CD1c-positive myeloid dendritic cell (primary cell): Measurements from ENCODE around the gene REM2.

Experiments
- DNase-seq: peaks from one replicate; pipeline ENCODE4 v3.0.0-alpha.2; 2016; ENCODE audit errors: extremely low spot score

REM2 gene

DNA sequence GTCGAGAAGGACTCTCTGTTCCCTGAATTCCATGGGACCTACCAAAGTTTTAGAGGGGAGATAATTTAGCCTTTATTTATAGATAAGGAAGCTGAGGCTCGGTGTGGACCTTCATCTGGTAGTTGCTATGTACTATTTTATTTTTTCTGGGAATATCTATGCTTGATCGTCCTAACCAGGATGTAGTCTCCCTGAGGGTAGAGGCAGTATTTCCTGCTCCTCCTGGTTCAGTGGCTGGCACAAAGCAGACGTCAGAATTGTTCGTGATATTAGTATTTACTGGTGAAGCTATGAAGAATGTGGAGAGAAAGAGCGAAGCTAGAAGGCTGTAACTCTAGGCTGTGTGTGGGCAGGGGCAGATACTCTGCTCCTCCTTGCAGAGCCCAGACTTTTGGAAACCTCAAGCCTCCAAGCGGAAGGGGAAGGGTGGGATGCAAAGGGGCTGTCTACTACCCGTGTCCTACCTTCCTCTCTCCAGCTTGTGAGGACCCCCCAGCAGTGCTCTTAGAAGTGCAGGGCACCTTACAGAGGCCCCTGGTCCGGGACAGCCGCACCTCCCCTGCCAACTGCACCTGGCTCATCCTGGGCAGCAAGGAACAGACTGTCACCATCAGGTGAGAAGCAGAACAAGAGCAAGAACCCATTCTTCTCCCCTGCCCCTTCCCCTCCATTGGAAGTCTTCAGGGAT, 10.0 kb upstream of the REM2 start:
- no peak for DNase-seq

DNA sequence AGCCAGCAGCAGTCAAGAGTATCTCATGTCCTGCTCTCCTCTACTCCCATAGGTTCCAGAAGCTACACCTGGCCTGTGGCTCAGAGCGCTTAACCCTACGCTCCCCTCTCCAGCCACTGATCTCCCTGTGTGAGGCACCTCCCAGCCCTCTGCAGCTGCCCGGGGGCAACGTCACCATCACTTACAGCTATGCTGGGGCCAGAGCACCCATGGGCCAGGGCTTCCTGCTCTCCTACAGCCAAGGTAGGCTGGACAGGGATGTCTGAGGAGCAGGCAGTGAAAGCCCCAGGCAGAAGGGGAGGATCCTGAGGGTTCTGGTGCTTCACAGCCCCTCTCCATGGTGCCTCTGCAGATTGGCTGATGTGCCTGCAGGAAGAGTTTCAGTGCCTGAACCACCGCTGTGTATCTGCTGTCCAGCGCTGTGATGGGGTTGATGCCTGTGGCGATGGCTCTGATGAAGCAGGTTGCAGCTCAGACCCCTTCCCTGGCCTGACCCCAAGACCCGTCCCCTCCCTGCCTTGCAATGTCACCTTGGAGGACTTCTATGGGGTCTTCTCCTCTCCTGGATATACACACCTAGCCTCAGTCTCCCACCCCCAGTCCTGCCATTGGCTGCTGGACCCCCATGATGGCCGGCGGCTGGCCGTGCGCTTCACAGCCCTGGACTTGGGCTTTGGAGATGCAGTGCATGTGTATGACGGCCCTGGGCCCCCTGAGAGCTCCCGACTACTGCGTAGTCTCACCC, 7.8 kb upstream of the REM2 start:
- DNase-seq: no peak

DNA sequence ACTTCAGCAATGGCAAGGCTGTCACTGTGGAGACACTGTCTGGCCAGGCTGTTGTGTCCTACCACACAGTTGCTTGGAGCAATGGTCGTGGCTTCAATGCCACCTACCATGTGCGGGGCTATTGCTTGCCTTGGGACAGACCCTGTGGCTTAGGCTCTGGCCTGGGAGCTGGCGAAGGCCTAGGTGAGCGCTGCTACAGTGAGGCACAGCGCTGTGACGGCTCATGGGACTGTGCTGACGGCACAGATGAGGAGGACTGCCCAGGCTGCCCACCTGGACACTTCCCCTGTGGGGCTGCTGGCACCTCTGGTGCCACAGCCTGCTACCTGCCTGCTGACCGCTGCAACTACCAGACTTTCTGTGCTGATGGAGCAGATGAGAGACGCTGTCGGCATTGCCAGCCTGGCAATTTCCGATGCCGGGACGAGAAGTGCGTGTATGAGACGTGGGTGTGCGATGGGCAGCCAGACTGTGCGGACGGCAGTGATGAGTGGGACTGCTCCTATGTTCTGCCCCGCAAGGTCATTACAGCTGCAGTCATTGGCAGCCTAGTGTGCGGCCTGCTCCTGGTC, 7.2 kb upstream of the REM2 start:
- no peak for DNase-seq

DNA sequence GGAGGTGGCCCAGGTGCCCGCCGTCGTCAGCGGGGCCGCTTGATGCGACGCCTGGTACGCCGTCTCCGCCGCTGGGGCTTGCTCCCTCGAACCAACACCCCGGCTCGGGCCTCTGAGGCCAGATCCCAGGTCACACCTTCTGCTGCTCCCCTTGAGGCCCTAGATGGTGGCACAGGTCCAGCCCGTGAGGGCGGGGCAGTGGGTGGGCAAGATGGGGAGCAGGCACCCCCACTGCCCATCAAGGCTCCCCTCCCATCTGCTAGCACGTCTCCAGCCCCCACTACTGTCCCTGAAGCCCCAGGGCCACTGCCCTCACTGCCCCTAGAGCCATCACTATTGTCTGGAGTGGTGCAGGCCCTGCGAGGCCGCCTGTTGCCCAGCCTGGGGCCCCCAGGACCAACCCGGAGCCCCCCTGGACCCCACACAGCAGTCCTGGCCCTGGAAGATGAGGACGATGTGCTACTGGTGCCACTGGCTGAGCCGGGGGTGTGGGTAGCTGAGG, 6.0 kb upstream of the REM2 start:
- no peak for DNase-seq

DNA sequence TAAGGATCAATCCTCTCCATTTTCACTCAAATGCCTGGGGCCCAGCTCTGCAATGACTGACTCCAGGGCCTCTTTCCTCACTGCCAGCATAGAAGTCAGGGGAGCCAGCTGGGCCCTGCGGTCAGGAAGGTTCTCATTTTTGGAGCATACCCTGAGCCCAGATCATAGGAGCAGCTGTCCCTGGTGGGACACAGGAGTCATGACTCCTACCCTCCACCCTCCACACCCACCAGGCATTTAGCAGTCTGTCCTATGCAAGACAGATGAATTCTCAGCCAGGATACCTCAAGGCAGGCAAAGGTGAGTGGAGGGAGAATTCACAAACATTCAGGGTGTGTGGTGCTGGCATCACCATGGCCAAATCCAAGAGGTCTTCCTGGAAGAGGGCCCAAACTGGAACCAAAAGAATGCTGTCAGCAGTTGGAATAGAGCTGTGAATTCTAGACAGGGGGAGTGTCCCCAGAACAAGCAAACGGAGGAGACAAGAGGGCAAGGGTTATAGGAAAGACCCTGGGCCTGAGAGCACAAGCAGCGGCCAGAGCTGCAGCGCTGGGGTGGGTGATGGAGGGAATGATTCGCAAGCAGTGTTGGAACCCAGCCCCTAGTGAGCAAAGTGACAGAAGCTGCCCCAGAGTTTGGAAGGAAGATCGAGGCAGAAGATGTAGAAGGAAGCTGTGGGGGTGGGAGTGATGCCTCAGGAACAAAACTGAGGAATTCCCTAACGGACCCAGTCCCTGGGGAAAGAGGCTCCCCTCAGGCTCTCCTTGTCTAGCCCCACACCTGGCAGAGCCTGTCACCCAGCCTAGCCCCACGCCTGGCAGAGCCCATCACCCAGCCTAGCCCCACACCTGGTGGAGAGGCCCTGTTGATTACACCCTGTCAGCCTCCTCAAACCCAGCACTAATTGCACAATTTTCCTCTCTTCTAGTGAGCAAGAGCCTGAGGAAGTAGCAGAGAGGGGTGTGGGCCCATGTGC, 4.5 kb upstream of the REM2 start:
- DNase-seq: no peak

DNA sequence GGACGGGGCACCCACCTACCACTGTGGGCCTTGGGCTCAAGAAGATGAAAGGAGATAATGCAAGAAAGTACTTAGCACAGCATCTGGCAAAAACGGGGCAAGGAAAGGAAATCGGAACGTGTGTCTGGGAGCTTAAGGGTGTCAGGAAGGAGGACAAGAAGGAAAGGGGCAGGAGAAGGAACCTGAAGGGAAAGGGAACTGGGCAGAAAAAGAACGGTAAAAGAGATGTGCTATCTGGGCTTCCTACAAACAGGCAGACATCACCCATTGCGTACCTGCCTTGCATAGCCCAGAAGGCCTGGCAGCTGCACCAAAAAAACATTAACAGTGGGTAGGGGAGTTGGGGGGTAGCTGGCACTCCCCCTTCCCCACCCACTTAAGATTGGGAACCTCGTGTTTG, 958 bp upstream of the REM2 start:
- DNase-seq: no peak

DNA sequence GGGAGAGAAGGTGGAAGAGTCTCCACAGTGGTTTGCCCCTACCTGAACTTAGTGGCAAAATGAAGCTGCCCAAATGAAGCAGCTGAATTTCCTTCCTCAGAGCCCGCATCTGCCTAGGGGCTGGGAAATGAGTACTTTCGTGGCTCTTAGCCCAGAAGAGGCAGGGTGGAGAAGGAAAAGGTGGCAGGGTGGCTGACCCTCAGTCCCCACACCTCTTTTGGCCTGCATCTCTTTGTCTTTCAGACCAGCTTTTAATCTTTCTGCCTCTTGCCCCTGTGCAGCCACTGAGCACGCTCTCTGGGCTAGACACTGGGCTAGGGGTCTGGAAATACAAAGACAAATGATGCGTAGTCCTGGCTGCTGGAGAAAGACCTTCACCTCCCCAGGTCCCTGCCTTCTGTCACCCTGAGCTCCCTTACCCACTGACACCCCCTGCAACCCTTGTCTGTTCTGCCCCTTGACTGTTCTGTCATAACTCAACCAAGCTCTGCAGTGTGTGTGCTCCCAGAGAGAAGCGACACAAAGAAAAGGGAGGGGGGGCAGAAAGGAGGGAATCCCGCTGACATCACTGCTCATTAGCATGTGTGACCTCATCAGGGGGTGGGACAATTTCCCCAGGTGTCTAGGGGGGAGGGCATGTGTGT, 371 bp upstream of the REM2 start:
- DNase-seq: peak; percentile 38

DNA sequence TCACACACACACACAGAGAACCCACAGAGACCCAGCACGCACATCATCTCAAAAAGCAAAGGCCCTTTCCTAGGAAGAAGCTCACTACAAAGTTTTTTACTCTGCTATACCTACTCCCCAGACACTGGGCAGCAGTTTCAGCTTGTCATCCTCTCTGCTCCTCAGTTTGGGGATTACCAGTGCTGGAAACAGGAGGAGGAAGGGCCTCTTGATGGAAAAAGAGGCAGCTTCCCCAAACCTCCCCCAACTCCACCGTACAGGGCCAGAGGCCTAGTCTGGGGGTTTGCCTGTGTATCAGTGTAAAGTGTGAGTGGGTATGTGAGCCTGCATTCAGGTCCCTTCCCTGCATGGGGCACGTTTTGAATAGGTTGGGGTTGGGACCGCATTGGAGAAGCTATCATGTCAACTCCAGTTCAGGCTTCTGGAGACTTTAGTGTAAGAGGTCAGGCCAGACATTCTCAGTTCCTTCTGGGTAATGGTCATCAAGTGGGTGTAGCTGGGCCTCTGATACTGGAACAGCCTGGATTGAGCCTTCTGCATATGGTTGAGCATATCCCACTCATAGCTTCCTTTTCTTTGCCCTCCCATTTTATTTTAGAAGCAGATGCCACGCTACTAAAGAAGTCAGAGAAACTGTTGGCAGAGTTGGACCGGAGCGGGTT, 1.2 kb downstream of the REM2 start:
- peak; percentile 82 for DNase-seq

DNA sequence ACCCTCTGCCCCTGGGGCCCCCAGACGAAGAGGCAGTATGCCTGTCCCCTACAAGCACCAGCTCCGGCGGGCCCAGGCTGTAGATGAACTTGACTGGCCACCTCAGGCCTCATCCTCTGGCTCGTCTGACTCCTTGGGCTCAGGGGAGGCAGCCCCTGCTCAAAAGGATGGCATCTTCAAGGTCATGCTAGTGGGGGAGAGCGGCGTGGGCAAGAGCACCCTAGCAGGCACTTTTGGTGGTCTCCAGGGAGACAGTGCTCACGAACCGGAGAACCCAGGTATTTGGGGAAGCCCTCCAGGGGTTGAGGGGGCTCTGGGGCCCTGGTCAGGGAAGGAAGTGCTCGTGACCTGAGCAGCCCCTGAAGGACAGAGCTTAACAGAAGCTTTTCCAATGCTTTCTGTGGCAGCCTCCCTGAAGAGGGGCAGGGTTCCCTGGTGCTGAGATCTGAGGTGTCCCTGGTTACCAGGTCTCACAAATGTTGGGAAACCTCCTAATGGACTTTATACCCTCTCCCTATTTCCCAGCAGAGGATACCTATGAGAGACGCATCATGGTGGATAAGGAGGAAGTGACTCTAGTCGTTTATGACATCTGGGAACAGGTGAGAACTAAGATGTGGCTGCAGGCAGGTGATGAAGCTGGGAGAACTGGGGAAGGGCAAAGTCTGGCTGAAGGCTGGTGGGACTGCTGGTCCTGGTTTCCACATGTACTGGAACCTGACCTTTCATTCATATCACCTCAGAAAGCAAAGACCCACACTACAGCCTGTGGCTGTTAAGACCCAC, 1.9 kb downstream of the REM2 start:
- no peak for DNase-seq

DNA sequence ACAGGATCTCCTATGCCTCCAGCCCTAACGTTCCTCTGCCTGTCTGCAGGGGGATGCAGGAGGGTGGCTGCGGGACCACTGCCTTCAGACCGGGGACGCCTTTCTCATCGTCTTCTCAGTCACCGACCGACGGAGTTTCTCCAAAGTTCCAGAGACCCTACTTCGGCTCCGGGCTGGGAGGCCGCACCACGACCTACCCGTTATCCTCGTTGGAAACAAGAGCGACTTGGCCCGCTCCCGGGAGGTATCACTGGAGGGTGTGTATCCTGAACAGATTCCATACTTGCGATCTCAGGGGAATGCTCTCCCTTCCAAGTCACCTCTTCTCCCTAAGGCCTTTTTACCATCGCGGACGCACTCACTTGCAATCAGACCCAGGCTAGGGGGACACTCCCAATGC, 3.0 kb downstream of the REM2 start:
- DNase-seq: no peak

DNA sequence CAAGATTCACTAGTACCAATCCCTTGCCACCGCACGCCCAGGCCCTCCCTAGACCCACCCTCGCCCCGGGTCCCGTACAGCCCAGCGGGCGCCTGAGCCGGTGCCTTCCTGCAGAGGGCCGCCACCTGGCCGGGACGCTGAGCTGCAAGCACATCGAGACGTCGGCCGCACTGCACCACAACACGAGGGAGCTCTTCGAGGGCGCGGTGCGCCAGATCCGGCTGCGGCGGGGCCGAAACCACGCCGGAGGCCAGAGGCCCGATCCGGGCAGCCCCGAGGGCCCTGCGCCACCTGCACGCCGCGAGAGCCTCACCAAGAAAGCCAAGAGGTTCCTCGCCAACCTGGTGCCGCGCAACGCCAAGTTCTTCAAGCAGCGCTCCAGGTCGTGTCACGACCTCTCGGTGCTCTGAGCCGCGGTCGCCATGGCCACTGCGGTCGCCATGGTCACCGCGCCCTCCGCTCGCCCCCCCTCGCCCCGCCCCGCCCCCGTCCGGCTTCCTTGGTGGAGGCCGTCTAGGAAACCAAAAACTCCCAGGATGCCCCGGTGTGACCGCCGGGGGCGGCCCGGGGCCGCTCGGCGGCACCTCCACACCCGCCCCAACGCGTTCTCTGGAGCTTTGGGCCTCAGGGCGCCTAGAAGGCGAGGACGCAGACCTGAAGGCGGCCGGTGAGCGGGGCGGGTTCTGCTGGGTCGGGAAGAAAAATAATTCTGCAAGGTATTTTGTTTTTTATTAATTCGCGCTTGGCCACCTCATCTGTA, 3.7 kb downstream of the REM2 start:
- DNase-seq: peak; percentile 71

DNA sequence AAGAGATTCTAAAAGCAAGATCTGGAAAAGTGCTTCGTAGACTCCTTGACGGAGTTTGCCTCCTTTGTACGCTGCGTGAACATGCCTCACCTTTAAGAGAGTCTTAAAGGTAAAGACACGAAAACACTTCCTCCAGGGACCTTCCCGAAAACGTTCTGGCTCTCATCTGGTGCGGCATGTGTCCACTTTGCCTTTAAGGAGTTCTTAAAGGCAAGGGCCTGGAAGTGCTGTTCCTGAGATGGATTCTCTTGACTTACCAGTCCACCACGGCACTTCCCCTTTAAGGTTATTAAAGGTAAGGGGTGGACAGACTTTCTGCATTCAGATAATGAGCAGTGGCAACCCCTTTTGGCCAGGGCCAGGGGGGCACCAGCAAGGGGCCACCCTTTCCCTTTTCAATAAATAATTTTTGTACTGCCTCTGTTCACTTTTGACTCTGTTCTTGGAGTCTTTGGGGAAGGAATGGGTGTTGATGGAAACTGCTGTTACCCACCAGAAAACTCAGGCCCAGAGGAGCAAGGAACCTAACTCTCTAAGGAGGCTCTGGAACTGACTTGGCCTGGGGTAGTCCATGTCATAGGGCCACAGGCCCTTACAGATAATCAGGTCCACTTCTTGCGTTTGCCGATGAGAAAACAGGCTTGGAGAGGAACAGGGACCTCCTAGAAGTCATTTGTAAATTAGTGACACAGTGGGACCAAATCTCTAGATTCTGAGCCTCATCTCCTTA, 4.4 kb downstream of the REM2 start:
- peak; percentile 60 for DNase-seq

DNA sequence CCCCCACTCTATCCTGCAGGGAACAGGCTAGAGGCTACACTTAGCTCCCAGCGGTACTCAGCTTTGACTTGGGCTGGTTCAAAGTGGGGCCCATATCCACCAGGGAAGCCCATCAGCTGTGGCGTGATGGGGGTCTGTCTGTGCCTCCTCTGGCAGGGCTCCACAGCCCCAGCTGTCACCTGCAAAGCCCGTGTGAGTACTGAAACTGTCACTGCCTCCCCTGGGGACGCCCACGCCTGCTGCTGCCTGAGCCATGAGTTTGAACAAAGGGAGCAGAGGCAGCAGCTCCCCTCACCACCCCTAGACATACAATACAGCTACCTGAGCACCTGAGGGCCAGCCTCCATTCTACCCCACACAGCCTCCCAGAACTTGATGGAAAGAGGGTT, 5.0 kb downstream of the REM2 start:
- DNase-seq: no peak

DNA sequence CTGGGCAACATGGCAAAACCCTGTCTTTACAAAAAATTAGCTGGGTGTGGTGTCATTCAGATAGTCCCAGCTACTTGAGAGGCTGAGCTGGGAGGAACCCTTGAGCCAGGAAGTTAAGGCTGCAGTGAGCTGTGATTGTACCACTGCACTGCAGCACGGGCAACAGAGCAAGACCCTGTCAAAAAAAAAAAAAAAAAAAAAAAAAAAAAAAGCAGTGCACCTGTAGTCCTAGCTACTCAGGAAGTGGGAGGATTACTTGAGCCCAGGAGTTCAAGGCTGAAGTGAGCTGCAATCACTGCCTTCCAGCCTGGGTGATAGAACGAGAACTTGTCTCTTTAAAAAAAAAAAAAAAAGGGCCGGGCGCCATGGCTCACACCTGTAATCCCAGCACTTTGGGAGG, 5.6 kb downstream of the REM2 start:
- no peak for DNase-seq

DNA sequence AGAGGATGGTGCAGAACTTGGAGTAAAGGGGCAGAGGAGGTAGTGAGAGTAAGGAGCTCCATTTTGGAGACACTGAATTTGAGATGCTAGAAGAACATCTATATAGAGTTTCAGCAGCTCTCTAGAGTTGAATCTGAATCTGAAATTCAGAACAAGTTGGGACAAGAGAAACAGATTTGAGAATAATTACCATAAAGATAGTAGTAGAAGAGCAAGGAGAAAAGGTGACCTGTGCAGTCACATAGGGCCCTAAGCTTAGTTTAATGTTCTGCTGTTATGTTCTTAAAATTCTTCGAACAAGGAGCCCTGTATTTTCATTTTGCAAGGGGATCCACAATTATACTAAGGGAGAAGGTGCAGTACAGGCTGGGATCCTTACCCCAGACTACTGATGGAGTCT, 7.4 kb downstream of the REM2 start:
- DNase-seq: no peak

DNA sequence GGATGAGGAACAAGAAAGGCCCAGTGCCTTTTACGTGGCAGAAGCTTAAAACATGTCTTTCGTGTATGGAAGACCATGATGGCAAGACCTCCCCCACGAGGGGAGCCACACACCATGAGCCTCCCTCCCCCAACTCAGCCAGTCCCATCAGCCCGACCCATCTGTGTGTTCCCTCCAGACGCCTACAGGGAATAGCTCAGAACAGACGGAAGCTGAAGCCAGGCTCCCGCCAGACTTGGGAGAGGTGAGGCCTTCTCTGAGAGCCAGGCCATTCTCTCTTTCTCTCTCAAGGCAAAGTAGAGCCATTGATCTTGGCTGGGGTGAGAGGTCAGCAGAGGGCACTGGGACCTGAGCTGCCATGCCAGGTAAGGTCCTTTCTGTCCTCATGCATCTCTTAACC, 9.5 kb downstream of the REM2 start:
- DNase-seq: no peak

DNA sequence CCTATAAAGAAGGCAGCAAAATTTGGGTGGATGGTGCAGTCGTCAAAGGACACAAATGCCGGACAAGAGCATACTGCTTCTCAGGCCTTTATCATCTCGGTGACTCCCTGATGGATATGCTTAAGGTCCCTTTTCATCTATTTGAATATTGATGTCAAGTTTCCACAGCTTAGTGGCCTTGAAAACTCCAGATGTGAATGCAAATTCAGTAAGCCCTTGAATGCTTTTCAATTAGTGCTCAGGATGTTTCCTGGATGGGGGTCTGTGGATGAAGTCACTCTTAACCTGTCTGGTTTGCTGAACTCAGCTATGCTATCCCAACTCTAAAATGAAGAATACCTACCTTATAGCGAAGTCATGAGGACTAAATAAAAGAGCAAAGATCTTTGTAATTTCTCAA, 10.7 kb downstream of the REM2 start:
- no peak for DNase-seq

DNA sequence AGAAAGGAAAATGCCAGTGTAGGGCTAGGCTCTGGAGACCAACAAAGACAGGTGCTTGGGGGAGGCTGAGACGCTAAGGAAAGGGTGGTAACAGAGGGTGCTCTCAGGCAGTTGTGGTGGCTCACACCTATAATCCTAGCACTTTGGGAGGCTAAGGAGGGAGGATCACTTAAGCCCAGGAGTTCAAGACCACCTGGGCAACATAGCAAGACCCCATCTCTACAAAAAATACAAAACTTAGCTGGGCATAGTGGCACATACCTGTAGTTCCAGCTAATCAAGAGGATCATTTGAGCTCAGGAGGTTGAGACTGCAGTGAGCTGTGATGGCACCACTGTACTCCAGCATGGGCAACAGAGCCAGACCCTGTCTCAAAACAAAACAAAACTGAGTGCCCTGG, 12.4 kb downstream of the REM2 start:
- no peak for DNase-seq

DNA sequence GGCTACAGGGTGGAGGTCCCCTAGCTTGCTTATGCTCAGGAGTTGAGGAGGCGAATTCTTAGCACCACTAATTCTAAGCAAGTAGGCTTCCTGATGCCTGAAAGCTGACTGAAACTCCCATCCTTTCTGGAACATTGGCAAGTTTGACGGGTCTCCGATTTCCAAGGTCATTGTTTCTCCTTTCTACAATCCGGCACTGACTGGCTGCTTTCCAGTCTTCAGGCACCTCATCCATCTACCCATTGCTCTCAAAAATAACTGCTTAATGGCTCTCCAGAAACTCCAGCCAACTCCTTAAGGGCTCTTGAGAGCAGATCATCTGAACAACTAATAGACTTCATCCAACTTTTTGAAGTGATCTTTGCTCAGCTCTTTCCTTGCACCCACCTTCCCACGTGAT, 13.3 kb downstream of the REM2 start:
- no peak for DNase-seq
